ENCODE measurements around the gene C11orf97. TPM values are rescaled to one million over a fixed set of nuclear protein-coding genes. Genes with fewer than 3 reads are reported as not detected.

Gene C11orf97
- total and polyA plus RNA-seq, 2 donors (not counting 1 experiment from before 2014, with no cell fraction given): not detected

GRCh38 chr11:94567181-94567670, 55.0 kb downstream of the C11orf97 start, which contains the start of gene PIWIL4:
TSS of gene PIWIL4 (plus strand) at chr11:94567368. CDS start at chr11:94567519, 151 bp downstream.
- WGBS (ENCODE audit: insufficient coverage): 97% methylated on average over 25 of the region's 25 CpGs
- Histone ChIP-seq H3K4me1 (ENCODE audit: control insufficient read depth in 2 of 2, insufficient read depth in 2 of 2, low read length in 2 of 2) (no peaks in the 10 kb centered on the region), H3K79me2 (ENCODE audit: control insufficient read depth, insufficient read depth, low read length) (no peaks in the 10 kb centered on the region), H3K36me3 (replicated peaks in 1 of 2; ENCODE audit: control extremely low read depth in 1 of 2, control insufficient read depth in 1 of 2, extremely low read depth in 1 of 2, insufficient read depth in 2 of 2, low read length in 1 of 2) (no peaks in the 10 kb centered on the region), H3K27ac (ENCODE audit: low read length in 2 of 2) (no peak within 1 kb of the TSS), H3K9me3 (ENCODE audit: control extremely low read depth in 1 of 3, control insufficient read depth in 2 of 3, insufficient read depth in 1 of 3, low read length in 2 of 3) (peaks cover 0 to 4% (median 0%) of the 10 kb centered on the region in 3 donors), H2AFZ (ENCODE audit: insufficient read depth, low read depth, low read length, poor library complexity, severe bottlenecking) (no peak within 1 kb of the TSS), H3K9ac (ENCODE audit: low read length) (no peak within 1 kb of the TSS), H3K4me3 (ENCODE audit: control extremely low read depth in 1 of 5, extremely low read depth in 1 of 5, insufficient read depth in 1 of 5, low read depth in 2 of 5, low read length in 4 of 5) (no peak within 1 kb of the TSS), H3K4me2 (replicated peaks; ENCODE audit: low read depth, low read length, poor library complexity, severe bottlenecking) (no peak within 1 kb of the TSS), H3K27me3 (replicated peaks in 1 of 4; ENCODE audit: control extremely low read depth in 1 of 4, control insufficient read depth in 3 of 4, insufficient read depth in 4 of 4, low read length in 3 of 4) (no peaks in the 10 kb centered on the region), H4K20me1 (ENCODE audit: control insufficient read depth, insufficient read depth, low read length, poor library complexity, severe bottlenecking) (no peaks in the 10 kb centered on the region)
- no peak for DNase-seq
- intact Hi-C loops (cut with micrococcal nuclease): no loop called here
- Mint-ChIP-seq H3K27me3 (no peaks in the 10 kb centered on the region), H3K4me3 (no peak within 1 kb of the TSS), H3K9me3 (ENCODE audit: insufficient read depth) (no peaks in the 10 kb centered on the region), H3K4me1 (no peaks in the 10 kb centered on the region), H3K27ac (no peak within 1 kb of the TSS)
- TF ChIP-seq EZH2 (IDR thresholded peaks at IDR 0.05; ENCODE audit: borderline replicate concordance, insufficient read depth, low read depth, low read length, poor library complexity, severe bottlenecking): no peak
- TF ChIP-seq CTCF (IDR thresholded peaks at IDR 0.05): no peak
- CTCF ChIA-PET: no interaction called here
- ATAC-seq (ENCODE audit: low read depth): no peak
- POLR2A ChIA-PET: no interaction called here

- no peaks in the 10 kb centered on the region for H3K79me2 ChIP-seq (ENCODE audit: control insufficient read depth, insufficient read depth, low read length)
Observed at GRCh38 chr11:94568200-94568599, 55.9 kb downstream of the C11orf97 start.

More at GRCh38 chr11:94568200-94568599, 55.9 kb downstream of the C11orf97 start:
- Mint-ChIP-seq H3K9me3 (ENCODE audit: insufficient read depth) (no peaks in the 10 kb centered on the region), H3K4me1 (no peaks in the 10 kb centered on the region), H3K4me3 (no peak overlapping the region), H3K27me3 (no peaks in the 10 kb centered on the region), H3K27ac (no peak overlapping the region)
- Histone ChIP-seq H3K4me1 (ENCODE audit: control insufficient read depth in 2 of 2, insufficient read depth in 2 of 2, low read length in 2 of 2) (no peaks in the 10 kb centered on the region), H3K27ac (ENCODE audit: low read length in 2 of 2) (no peak overlapping the region), H2AFZ (ENCODE audit: insufficient read depth, low read depth, low read length, poor library complexity, severe bottlenecking) (no peak overlapping the region), H3K4me3 (ENCODE audit: control extremely low read depth in 1 of 5, extremely low read depth in 1 of 5, insufficient read depth in 1 of 5, low read depth in 2 of 5, low read length in 4 of 5) (no peak overlapping the region), H3K9ac (ENCODE audit: low read length) (no peak overlapping the region), H4K20me1 (ENCODE audit: control insufficient read depth, insufficient read depth, low read length, poor library complexity, severe bottlenecking) (no peaks in the 10 kb centered on the region), H3K4me2 (replicated peaks; ENCODE audit: low read depth, low read length, poor library complexity, severe bottlenecking) (no peak overlapping the region), H3K9me3 (ENCODE audit: control extremely low read depth in 1 of 3, control insufficient read depth in 2 of 3, insufficient read depth in 1 of 3, low read length in 2 of 3) (peaks cover 0 to 4% (median 0%) of the 10 kb centered on the region in 3 donors), H3K36me3 (replicated peaks in 1 of 2; ENCODE audit: control extremely low read depth in 1 of 2, control insufficient read depth in 1 of 2, extremely low read depth in 1 of 2, insufficient read depth in 2 of 2, low read length in 1 of 2) (no peaks in the 10 kb centered on the region), H3K27me3 (replicated peaks in 1 of 4; ENCODE audit: control extremely low read depth in 1 of 4, control insufficient read depth in 3 of 4, insufficient read depth in 4 of 4, low read length in 3 of 4) (no peaks in the 10 kb centered on the region)
- no peak for ATAC-seq (ENCODE audit: low read depth)
- intact Hi-C loops (cut with micrococcal nuclease): no loop called here
- TF ChIP-seq EZH2 (IDR thresholded peaks at IDR 0.05; ENCODE audit: borderline replicate concordance, insufficient read depth, low read depth, low read length, poor library complexity, severe bottlenecking) (no peak), CTCF (IDR thresholded peaks at IDR 0.05) (no peak)
- ChIA-PET CTCF (no interaction called here), POLR2A (no interaction called here)
- 94% methylated on average over 2 of the region's 5 CpGs for WGBS (ENCODE audit: insufficient coverage)
- DNase-seq: no peak
